HepG2 (cell line): ENCODE measurements around the gene GRPEL2. TPM values are rescaled to one million over a fixed set of nuclear protein-coding genes. Genes with fewer than 3 reads are reported as not detected.

ENCODE experiments used
- ATF7-NPFF ChIP-seq: sonication (generic); formaldehyde crosslinking; IDR thresholded peaks from 2 replicates; pipeline ENCODE4 v1.8.1; 2023; ENCODE audit warnings: mild to moderate bottlenecking, low read depth, missing genetic modification reagents, moderate library complexity
- CBFB ChIP-seq: sonication (generic); formaldehyde crosslinking; IDR thresholded peaks from 2 replicates; pipeline ENCODE4 v1.4.0; 2020; ENCODE audit warnings: missing genetic modification reagents
- CBX2 ChIP-seq, 2 experiments: fragments of 200-600 bp in 1 of 2; sonication (generic); formaldehyde crosslinking in 1 of 2; IDR thresholded peaks; 2 replicates each; pipeline versions ENCODE4 v1.7.0 to v1.8.1; 2018 to 2022; ENCODE audit warnings: low read depth in 2 of 2, low read length in 1 of 2, mild to moderate bottlenecking in 1 of 2, missing genetic modification reagents in 1 of 2
- CCDC6 ChIP-seq: sonication (generic); formaldehyde crosslinking; IDR thresholded peaks from 2 replicates; pipeline ENCODE4 v1.8.1; 2022; ENCODE audit warnings: mild to moderate bottlenecking, missing genetic modification reagents, moderate library complexity
- HMG20A ChIP-seq: IDR thresholded peaks from 2 replicates; pipeline ENCODE4 v1.6.1; 2016; ENCODE audit warnings: borderline replicate concordance
- HOXA3 ChIP-seq: sonication (generic); formaldehyde crosslinking; IDR thresholded peaks from 2 replicates; pipeline ENCODE4 v1.5.0; 2020; ENCODE audit warnings: missing genetic modification reagents
- HOXA9 ChIP-seq: sonication (generic); formaldehyde crosslinking; IDR thresholded peaks from 2 replicates; pipeline ENCODE4 v1.8.1; 2022; ENCODE audit warnings: missing genetic modification reagents, mild to moderate bottlenecking, moderate library complexity, borderline replicate concordance
- KLF13 ChIP-seq: sonication (generic); formaldehyde crosslinking; IDR thresholded peaks from 2 replicates; pipeline ENCODE4 v1.4.0; 2020; ENCODE audit warnings: mild to moderate bottlenecking, missing genetic modification reagents
- KMT2B ChIP-seq: IDR thresholded peaks from 2 replicates; pipeline ENCODE4 v1.6.1; 2016; ENCODE audit warnings: missing genetic modification reagents, missing compliant biosample characterization
- MYC ChIP-seq: sonication (generic); formaldehyde crosslinking; IDR thresholded peaks from 2 replicates; pipeline ENCODE4 v1.9.0; 2021; ENCODE audit warnings: missing genetic modification reagents, borderline replicate concordance
- MYNN ChIP-seq: sonication (generic); formaldehyde crosslinking; IDR thresholded peaks from 2 replicates; pipeline ENCODE4 v1.4.0; 2020; ENCODE audit warnings: mild to moderate bottlenecking, low read depth, missing genetic modification reagents
- PRPF4 ChIP-seq: fragments of 200-400 bp; formaldehyde crosslinking; IDR thresholded peaks from 2 replicates; pipeline ENCODE4 v1.6.1; 2016; ENCODE audit warnings: low read length, low read depth; ENCODE audit not compliant: poor library complexity, severe bottlenecking
- RFXANK ChIP-seq: IDR thresholded peaks from 2 replicates; pipeline ENCODE4 v1.6.1; 2016
- SP4 ChIP-seq: sonication (generic); formaldehyde crosslinking; IDR thresholded peaks from 2 replicates; pipeline ENCODE4 v1.8.1; 2023; ENCODE audit warnings: mild to moderate bottlenecking, missing genetic modification reagents
- TGIF2 ChIP-seq: IDR thresholded peaks from 2 replicates; pipeline ENCODE4 v1.6.1; 2016; ENCODE audit warnings: control low read depth, missing compliant biosample characterization
- ZNF143 ChIP-seq: sonication (generic); formaldehyde crosslinking; IDR thresholded peaks from 2 replicates; pipeline ENCODE4 v1.4.0; 2020; ENCODE audit warnings: missing genetic modification reagents
- ZNF160 ChIP-seq: sonication (generic); formaldehyde crosslinking; IDR thresholded peaks from 2 replicates; pipeline ENCODE4 v1.8.0; 2022; ENCODE audit warnings: mild to moderate bottlenecking, inconsistent platforms, missing genetic modification reagents
- ZNF44 ChIP-seq: sonication (generic); formaldehyde crosslinking; IDR thresholded peaks from 2 replicates; pipeline ENCODE4 v1.5.1; 2020; ENCODE audit warnings: mild to moderate bottlenecking, missing genetic modification reagents
- ZNF549 ChIP-seq: sonication (generic); formaldehyde crosslinking; IDR thresholded peaks from 2 replicates; pipeline ENCODE4 v1.5.0; 2020; ENCODE audit warnings: missing genetic modification reagents
- ZNF75D ChIP-seq: sonication (generic); formaldehyde crosslinking; IDR thresholded peaks from 2 replicates; pipeline ENCODE4 v1.8.1; 2023; ENCODE audit warnings: missing genetic modification reagents, mild to moderate bottlenecking, borderline replicate concordance
- ZNF776 ChIP-seq: sonication (generic); formaldehyde crosslinking; IDR thresholded peaks from 2 replicates; pipeline ENCODE4 v1.4.0; 2020; ENCODE audit warnings: mild to moderate bottlenecking, missing genetic modification reagents
- ZNF878 ChIP-seq: sonication (generic); formaldehyde crosslinking; IDR thresholded peaks from 2 replicates; pipeline ENCODE4 v1.8.1; 2023; ENCODE audit warnings: mild to moderate bottlenecking, missing genetic modification reagents, moderate library complexity
- ZNF883 ChIP-seq: sonication (generic); formaldehyde crosslinking; IDR thresholded peaks from 2 replicates; pipeline ENCODE4 v1.5.1; 2020; ENCODE audit warnings: mild to moderate bottlenecking, missing genetic modification reagents; ENCODE audit errors: not compliant biosample characterization
- ZNF891 ChIP-seq: sonication (generic); formaldehyde crosslinking; IDR thresholded peaks from 2 replicates; pipeline ENCODE4 v1.5.0; 2020; ENCODE audit warnings: mild to moderate bottlenecking, missing genetic modification reagents
- ZSCAN29 ChIP-seq: sonication (generic); formaldehyde crosslinking; conservative IDR thresholded peaks from 2 replicates; pipeline ENCODE4 v1.4.0; 2020; ENCODE audit warnings: mild to moderate bottlenecking, missing genetic modification reagents
- polyA plus RNA-seq, 8 experiments: library from polyadenylated mRNA; depleted of rRNA in 3 of 8; stranded (reverse) in 7 of 8; unstranded in 1 of 8; fragments of >200 nt; fragmentation: Illumina TruSeq in 4 of 8; extraction: Trizol in 4 of 8; gene quantifications; 2 replicates each; pipeline versions ENCODE4 v1.2.1 to v1.2.3, GENCODE V29; 2011 to 2016; ENCODE audit warnings: low read depth in 4 of 8, missing spikeins in 1 of 8, mixed read lengths in 1 of 8; ENCODE audit not compliant: insufficient read depth in 1 of 8
- total RNA-seq, 5 experiments: library from RNA; depleted of rRNA; stranded (reverse); fragments of >200 nt; fragmentation: Illumina TruSeq; extraction: Trizol; gene quantifications; 2 replicates each; pipeline ENCODE4 v1.2.3, GENCODE V29; 2016; ENCODE audit warnings: low read depth in 1 of 5
- TF ChIP-seq, protein P1 (sequence below): sonication (generic); formaldehyde crosslinking; IDR thresholded peaks from 2 replicates; pipeline ENCODE4 v1.4.0; 2020; ENCODE audit warnings: missing genetic modification reagents
- TF ChIP-seq, protein P2 (sequence below): IDR thresholded peaks from 2 replicates; pipeline ENCODE4 v1.6.1; 2016; ENCODE audit warnings: mild to moderate bottlenecking, missing biosample characterization, missing genetic modification reagents

GRPEL2 gene
- total and polyA plus RNA-seq, 2 of the 13 experiments (the other 11 are each of a cell fraction or from before 2014, with no cell fraction given): 13.1 to 16.6 TPM

DNA sequence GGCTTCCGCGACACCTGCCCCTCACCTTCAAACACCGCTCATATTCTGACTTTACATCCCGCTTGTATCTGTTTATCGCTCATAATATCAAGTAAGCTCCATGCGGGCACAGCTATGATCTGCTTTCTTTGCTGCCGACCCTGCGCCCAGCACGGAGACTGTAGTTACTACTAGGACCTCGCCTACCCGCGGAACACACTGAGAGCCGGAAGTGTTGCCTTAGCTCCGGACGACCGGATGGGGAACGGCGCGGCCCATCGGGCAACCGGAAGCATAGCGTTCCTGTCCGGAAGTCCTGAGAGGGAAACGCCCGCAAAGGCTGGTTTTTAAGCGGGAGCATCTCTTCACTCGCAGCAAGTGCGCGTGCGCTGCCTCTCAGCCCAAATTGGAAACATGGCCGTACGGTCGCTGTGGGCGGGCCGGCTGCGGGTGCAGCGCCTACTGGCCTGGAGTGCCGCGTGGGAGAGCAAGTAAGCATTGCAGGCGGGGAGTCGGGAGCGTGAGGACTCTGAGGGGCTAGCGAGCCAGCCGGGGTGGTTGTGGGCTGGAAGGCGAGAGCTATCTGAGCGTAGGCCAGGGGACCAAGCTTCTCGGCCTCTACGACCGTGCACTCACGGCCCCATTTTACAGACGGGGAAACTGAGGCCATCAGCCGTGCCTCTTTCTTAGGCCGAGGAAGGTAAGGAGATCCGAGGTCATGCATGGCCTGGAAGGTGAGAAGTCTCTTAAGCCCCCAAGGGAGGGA lies at the start of gene GRPEL2 (continued):
- TF ChIP-seq CCDC6 (CRISPR knock-in tag) (peak; percentile 75; the same call in 1 of the 2 replicates), ZNF143 (CRISPR knock-in tag) (no peak), CBFB (CRISPR knock-in tag) (0 out of 2 replicates have a peak, but pooled peaks have one; percentile 60), ZSCAN29 (no peak), MYNN (no peak), RFXANK (no peak), ZNF160 (CRISPR knock-in tag) (peak; percentile 21; the same call in 1 of the 2 replicates), KLF13 (CRISPR knock-in tag) (no peak), ZNF883 (CRISPR knock-in tag) (no peak), KMT2B (CRISPR knock-in tag) (peak; percentile 91), ZNF891 (CRISPR knock-in tag) (peak; percentile 76; the same call in 1 of the 2 replicates), HMG20A (CRISPR knock-in tag) (no peak), PRPF4 (no peak), SP4 (peak; percentile 72), CBX2 (IDR thresholded peaks at IDR 0.05; ENCODE audit: low read depth, low read length) (no peak), CBX2 (CRISPR knock-in tag; IDR thresholded peaks at IDR 0.05; ENCODE audit: low read depth) (no peak), ZNF75D (no peak), ATF7-NPFF (CRISPR knock-in tag) (peak; percentile 56; the same call in 1 of the 2 replicates), HOXA9 (CRISPR knock-in tag) (no peak), ZNF44 (peak; percentile 90; the same call in 1 of the 2 replicates), TGIF2 (CRISPR knock-in tag) (no peak), ZNF776 (CRISPR knock-in tag) (no peak), MYC (peak; percentile 89; the same call in 1 of the 2 replicates), ZNF878 (CRISPR knock-in tag) (peak; percentile 47; the same call in 1 of the 2 replicates), ZNF549 (CRISPR knock-in tag) (no peak), HOXA3 (CRISPR knock-in tag) (peak; percentile 90)
- TF ChIP-seq, protein P1, sequence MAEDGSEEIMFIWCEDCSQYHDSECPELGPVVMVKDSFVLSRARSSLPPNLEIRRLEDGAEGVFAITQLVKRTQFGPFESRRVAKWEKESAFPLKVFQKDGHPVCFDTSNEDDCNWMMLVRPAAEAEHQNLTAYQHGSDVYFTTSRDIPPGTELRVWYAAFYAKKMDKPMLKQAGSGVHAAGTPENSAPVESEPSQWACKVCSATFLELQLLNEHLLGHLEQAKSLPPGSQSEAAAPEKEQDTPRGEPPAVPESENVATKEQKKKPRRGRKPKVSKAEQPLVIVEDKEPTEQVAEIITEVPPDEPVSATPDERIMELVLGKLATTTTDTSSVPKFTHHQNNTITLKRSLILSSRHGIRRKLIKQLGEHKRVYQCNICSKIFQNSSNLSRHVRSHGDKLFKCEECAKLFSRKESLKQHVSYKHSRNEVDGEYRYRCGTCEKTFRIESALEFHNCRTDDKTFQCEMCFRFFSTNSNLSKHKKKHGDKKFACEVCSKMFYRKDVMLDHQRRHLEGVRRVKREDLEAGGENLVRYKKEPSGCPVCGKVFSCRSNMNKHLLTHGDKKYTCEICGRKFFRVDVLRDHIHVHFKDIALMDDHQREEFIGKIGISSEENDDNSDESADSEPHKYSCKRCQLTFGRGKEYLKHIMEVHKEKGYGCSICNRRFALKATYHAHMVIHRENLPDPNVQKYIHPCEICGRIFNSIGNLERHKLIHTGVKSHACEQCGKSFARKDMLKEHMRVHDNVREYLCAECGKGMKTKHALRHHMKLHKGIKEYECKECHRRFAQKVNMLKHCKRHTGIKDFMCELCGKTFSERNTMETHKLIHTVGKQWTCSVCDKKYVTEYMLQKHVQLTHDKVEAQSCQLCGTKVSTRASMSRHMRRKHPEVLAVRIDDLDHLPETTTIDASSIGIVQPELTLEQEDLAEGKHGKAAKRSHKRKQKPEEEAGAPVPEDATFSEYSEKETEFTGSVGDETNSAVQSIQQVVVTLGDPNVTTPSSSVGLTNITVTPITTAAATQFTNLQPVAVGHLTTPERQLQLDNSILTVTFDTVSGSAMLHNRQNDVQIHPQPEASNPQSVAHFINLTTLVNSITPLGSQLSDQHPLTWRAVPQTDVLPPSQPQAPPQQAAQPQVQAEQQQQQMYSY (CRISPR knock-in tag): no peak; the same call in 1 of the 2 replicates
- TF ChIP-seq, protein P2, sequence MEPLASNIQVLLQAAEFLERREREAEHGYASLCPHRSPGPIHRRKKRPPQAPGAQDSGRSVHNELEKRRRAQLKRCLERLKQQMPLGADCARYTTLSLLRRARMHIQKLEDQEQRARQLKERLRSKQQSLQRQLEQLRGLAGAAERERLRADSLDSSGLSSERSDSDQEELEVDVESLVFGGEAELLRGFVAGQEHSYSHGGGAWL: 0 out of 2 replicates have a peak, but pooled peaks have one; percentile 65
